HG02763 (cell line): ENCODE data around the gene SLC12A5.

ENCODE experiments used
- ATAC-seq: cut with Tn5 transposase; IDR thresholded peaks from one replicate; pipeline ENCODE4 v1.9.1; 2021; ENCODE audit warnings: mild to moderate bottlenecking, moderate library complexity; ENCODE audit not compliant: unreplicated experiment

SLC12A5 gene

GRCh38 chr20:46051556-46052308, 22.7 kb downstream of the SLC12A5 start:
- ATAC-seq: no peak

GRCh38 chr20:46053416-46053815, 24.4 kb downstream of the SLC12A5 start:
- ATAC-seq: no peak

GRCh38 chr20:46054606-46055005, 25.6 kb downstream of the SLC12A5 start:
- ATAC-seq: no peak

GRCh38 chr20:46055269-46055668, 26.3 kb downstream of the SLC12A5 start:
- ATAC-seq: no peak

- ATAC-seq: no peak
These were observed 27.2 kb downstream of the SLC12A5 start for GRCh38 chr20:46056027-46056833.

GRCh38 chr20:46056970-46057855, 28.2 kb downstream of the SLC12A5 start:
- ATAC-seq: no peak

- no peak for ATAC-seq
These were observed 29.0 kb downstream of the SLC12A5 start for GRCh38 chr20:46057856-46058598.

GRCh38 chr20:46058599-46059281, 29.7 kb downstream of the SLC12A5 start:
- no peak for ATAC-seq

- ATAC-seq: no peak
These were observed 31.4 kb downstream of the SLC12A5 start for GRCh38 chr20:46060301-46060881.

- ATAC-seq: no peak
These were observed 32.0 kb downstream of the SLC12A5 start for GRCh38 chr20:46060975-46061374.

- no peak for ATAC-seq
These were observed 33.1 kb downstream of the SLC12A5 start for GRCh38 chr20:46062151-46062550.

- no peak for ATAC-seq
These were observed 33.6 kb downstream of the SLC12A5 start for GRCh38 chr20:46062621-46063020.

- no peak for ATAC-seq
These were observed 34.1 kb downstream of the SLC12A5 start for GRCh38 chr20:46063151-46063550.

GRCh38 chr20:46063652-46064054, 34.6 kb downstream of the SLC12A5 start:
- ATAC-seq: no peak

GRCh38 chr20:46065006-46065405, 36.0 kb downstream of the SLC12A5 start:
- ATAC-seq: no peak

GRCh38 chr20:46065691-46066090, 36.7 kb downstream of the SLC12A5 start:
- ATAC-seq: no peak

- no peak for ATAC-seq
These were observed 41.3 kb downstream of the SLC12A5 start for GRCh38 chr20:46070215-46070900.

GRCh38 chr20:46071573-46071972, 42.6 kb downstream of the SLC12A5 start:
- no peak for ATAC-seq

- no peak for ATAC-seq
These were observed 44.0 kb downstream of the SLC12A5 start for GRCh38 chr20:46073024-46073423.
